ENCODE results near the gene LMTK3. TPM values are rescaled to one million over a fixed set of nuclear protein-coding genes. Genes with fewer than 3 reads are reported as not detected.
"Not testable (repeated sequence)": the region's sequence is repeated elsewhere in the genome, so short reads cannot be mapped to it uniquely, and the experiment has no call there.

Gene LMTK3
- total and polyA plus RNA-seq, 4 donors = 8.8 to 76.5 (median 38.3) TPM

- Histone ChIP-seq H3K4me3 (ENCODE audit: low read depth, low read length) (no peak overlapping the region), H3K4me1 (ENCODE audit: control insufficient read depth, insufficient read depth, low read length) (peaks cover 43% of the 10 kb centered on the region), H3K36me3 (ENCODE audit: control insufficient read depth, insufficient read depth, low read length) (peaks cover 34% of the 10 kb centered on the region), H3K27me3 (ENCODE audit: control insufficient read depth, insufficient read depth, low read length) (peaks cover 7% of the 10 kb centered on the region), H3K27ac (ENCODE audit: low read depth, low read length) (no peak overlapping the region), H3K9me3 (ENCODE audit: control insufficient read depth, insufficient read depth, low read length) (no peaks in the 10 kb centered on the region)
- DNase-seq (ENCODE audit: low read depth in 4 of 6, low spot score in 6 of 6) = no peak
- 12% methylated on average over 26 of the region's 50 CpGs for WGBS (ENCODE audit: insufficient coverage)
These were observed 20.4 kb downstream of the LMTK3 start for GRCh38 chr19:48490981-48491792.

- peak in 2 of 6 donors; percentile 56 to 67 for DNase-seq (ENCODE audit: low read depth in 4 of 6, low spot score in 6 of 6)
- peaks cover 43% of the 10 kb centered on the region for H3K4me1 ChIP-seq (ENCODE audit: control insufficient read depth, insufficient read depth, low read length)
- no peaks in the 10 kb centered on the region for H3K9me3 ChIP-seq (ENCODE audit: control insufficient read depth, insufficient read depth, low read length)
- H3K27me3 ChIP-seq (ENCODE audit: control insufficient read depth, insufficient read depth, low read length) = peaks cover 7% of the 10 kb centered on the region
- H3K4me3 ChIP-seq (ENCODE audit: low read depth, low read length) = no peak overlapping the region
- peaks cover 41% of the 10 kb centered on the region for H3K36me3 ChIP-seq (ENCODE audit: control insufficient read depth, insufficient read depth, low read length)
- 28% methylated on average over 16 of the region's 19 CpGs for WGBS (ENCODE audit: insufficient coverage)
- no peak overlapping the region for H3K27ac ChIP-seq (ENCODE audit: low read depth, low read length)
These were observed 21.9 kb downstream of the LMTK3 start for GRCh38 chr19:48489608-48490216.

DNA sequence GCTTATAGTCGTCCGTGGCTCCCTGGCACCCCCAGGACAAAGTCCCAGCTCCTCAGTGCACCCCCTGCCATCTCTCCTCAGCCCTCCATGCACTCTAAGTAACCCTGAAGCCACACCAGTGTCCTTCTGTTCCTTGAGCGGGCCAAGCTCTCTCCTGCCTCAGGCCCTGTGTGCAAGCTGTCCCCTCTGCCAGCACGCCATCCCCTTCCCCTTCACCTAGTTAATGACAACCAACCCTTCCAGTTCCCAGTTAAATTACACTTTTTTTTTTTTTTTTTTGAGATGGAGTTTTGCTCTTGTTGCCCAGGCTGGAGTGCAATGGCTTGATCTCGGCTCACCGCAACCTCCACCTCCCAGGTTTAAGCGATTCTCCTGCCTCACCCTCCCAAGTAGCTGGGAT is 23.2 kb downstream of the LMTK3 start:
- Histone ChIP-seq H3K36me3 (ENCODE audit: control insufficient read depth, insufficient read depth, low read length) (peaks cover 44% of the 10 kb centered on the region), H3K4me1 (ENCODE audit: control insufficient read depth, insufficient read depth, low read length) (peaks cover 37% of the 10 kb centered on the region)
- H3K27ac ChIP-seq (ENCODE audit: low read depth, low read length); H3K27me3 ChIP-seq (ENCODE audit: control insufficient read depth, insufficient read depth, low read length); DNase-seq (ENCODE audit: low read depth in 4 of 6, low spot score in 6 of 6); H3K9me3 ChIP-seq (ENCODE audit: control insufficient read depth, insufficient read depth, low read length); H3K4me3 ChIP-seq (ENCODE audit: low read depth, low read length): not testable (repeated sequence)
- 88% methylated on average over 3 of the region's 7 CpGs for WGBS (ENCODE audit: insufficient coverage)

DNA sequence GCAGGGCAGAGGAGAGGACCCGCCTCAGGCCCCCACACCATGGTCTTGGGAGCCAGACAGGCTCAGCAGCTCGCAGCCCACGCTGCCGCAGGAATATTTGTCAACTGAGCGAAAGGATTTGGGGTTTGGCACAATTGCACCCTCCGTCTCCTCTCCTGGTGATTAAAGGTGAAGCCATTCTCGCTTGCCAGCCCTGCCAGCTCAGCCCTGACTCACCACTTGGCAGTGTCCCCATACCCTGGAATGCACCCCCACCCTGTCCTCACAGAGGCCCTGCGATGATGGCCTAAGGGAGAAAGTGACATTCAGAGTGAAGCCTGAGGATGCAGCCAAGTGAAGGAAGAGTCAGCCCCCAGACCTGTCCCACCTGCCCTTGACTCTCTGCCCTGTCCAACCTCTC is 23.7 kb downstream of the LMTK3 start:
- no peak for DNase-seq (ENCODE audit: low read depth in 4 of 6, low spot score in 6 of 6)
- WGBS (ENCODE audit: insufficient coverage) = 89% methylated on average over 5 of the region's 8 CpGs

GRCh38 chr19:48487544-48487943 is 24.1 kb downstream of the LMTK3 start:
- peaks cover 29% of the 10 kb centered on the region for H3K4me1 ChIP-seq (ENCODE audit: control insufficient read depth, insufficient read depth, low read length)
- no peak overlapping the region for H3K27ac ChIP-seq (ENCODE audit: low read depth, low read length)
- no peaks in the 10 kb centered on the region for H3K9me3 ChIP-seq (ENCODE audit: control insufficient read depth, insufficient read depth, low read length)
- H3K36me3 ChIP-seq (ENCODE audit: control insufficient read depth, insufficient read depth, low read length) = peaks cover 45% of the 10 kb centered on the region
- no peak overlapping the region for H3K4me3 ChIP-seq (ENCODE audit: low read depth, low read length)
- peaks cover 7% of the 10 kb centered on the region for H3K27me3 ChIP-seq (ENCODE audit: control insufficient read depth, insufficient read depth, low read length)
- no peak for DNase-seq (ENCODE audit: low read depth in 4 of 6, low spot score in 6 of 6)
- 82% methylated on average over 6 of the region's 6 CpGs for WGBS (ENCODE audit: insufficient coverage)

More for the DNA sequence above, 23.7 kb downstream of the LMTK3 start:
- Histone ChIP-seq H3K4me1 (ENCODE audit: control insufficient read depth, insufficient read depth, low read length) (peaks cover 33% of the 10 kb centered on the region), H3K36me3 (ENCODE audit: control insufficient read depth, insufficient read depth, low read length) (peaks cover 44% of the 10 kb centered on the region), H3K9me3 (ENCODE audit: control insufficient read depth, insufficient read depth, low read length) (no peaks in the 10 kb centered on the region), H3K4me3 (ENCODE audit: low read depth, low read length) (no peak overlapping the region), H3K27me3 (ENCODE audit: control insufficient read depth, insufficient read depth, low read length) (peaks cover 7% of the 10 kb centered on the region), H3K27ac (ENCODE audit: low read depth, low read length) (no peak overlapping the region)

GRCh38 chr19:48486706-48487105 is 24.9 kb downstream of the LMTK3 start:
- H3K27ac ChIP-seq (ENCODE audit: low read depth, low read length); H3K9me3 ChIP-seq (ENCODE audit: control insufficient read depth, insufficient read depth, low read length); H3K4me3 ChIP-seq (ENCODE audit: low read depth, low read length); H3K27me3 ChIP-seq (ENCODE audit: control insufficient read depth, insufficient read depth, low read length); DNase-seq (ENCODE audit: low read depth in 4 of 6, low spot score in 6 of 6): not testable (repeated sequence)
- WGBS (ENCODE audit: insufficient coverage) = 80% methylated on average over 1 of the region's 10 CpGs
- H3K4me1 ChIP-seq (ENCODE audit: control insufficient read depth, insufficient read depth, low read length) = peaks cover 23% of the 10 kb centered on the region
- H3K36me3 ChIP-seq (ENCODE audit: control insufficient read depth, insufficient read depth, low read length) = peaks cover 47% of the 10 kb centered on the region

- peaks cover 40% of the 10 kb centered on the region for H3K36me3 ChIP-seq (ENCODE audit: control insufficient read depth, insufficient read depth, low read length)
- H3K27ac ChIP-seq (ENCODE audit: low read depth, low read length) = no peak overlapping the region
- 70% methylated on average over 26 of the region's 37 CpGs for WGBS (ENCODE audit: insufficient coverage)
- no peak overlapping the region for H3K4me3 ChIP-seq (ENCODE audit: low read depth, low read length)
- no peaks in the 10 kb centered on the region for H3K27me3 ChIP-seq (ENCODE audit: control insufficient read depth, insufficient read depth, low read length)
- DNase-seq (ENCODE audit: low read depth in 4 of 6, low spot score in 6 of 6) = no peak
- H3K9me3 ChIP-seq (ENCODE audit: control insufficient read depth, insufficient read depth, low read length) = no peaks in the 10 kb centered on the region
- H3K4me1 ChIP-seq (ENCODE audit: control insufficient read depth, insufficient read depth, low read length) = peaks cover 24% of the 10 kb centered on the region
These were observed 26.6 kb downstream of the LMTK3 start for GRCh38 chr19:48484931-48485612.

DNA sequence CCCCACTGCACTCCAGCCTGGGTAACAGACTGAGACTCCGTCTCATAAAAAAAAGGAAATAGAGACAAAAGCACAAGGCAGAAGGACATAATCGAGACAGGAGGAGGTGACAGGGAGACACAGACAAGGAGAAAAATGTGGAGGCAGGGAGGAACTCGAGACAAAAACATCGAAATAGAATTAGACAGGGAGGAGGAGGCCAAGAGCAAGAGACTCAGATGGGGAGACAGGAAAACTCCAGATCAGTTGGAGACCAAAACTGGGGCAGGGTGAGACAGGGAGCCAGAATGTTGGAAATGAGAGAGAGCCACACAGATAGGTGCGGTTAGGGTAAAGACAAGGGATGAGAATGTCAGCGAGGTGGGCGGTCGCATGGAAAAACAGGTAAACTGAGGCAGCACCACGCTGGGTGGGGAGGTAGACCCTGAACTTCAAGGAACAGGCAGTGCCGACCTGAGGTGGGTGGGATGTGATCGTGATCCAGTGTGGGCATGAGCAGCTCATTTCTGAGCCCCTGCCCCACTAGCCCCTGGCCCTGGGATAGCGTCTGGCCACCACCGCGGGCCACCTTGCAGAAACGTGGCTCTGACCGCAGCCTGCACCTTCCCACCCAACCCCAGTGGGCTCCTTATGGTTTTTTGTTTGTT is 27.3 kb downstream of the LMTK3 start:
- WGBS (ENCODE audit: insufficient coverage) = 86% methylated on average over 11 of the region's 16 CpGs

DNA sequence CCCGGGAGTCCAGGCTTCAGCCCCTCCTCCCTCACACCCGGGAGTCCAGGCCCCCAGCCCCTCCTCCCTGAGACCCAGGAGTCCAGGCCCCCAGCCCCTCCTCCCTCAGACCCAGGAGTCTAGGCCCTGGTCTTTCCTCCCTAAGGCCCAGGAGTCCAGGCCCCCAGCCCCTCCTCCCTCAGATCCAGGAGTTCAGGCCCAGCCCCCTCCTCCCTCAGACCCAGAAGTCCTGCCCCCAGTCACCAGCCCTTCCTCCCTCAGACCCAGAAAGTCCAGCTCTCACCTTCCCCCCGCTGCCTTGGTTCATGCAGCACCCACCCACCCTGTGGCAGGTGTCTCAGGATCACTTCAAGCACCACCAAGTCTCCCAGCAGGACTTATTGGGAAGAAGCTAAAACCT is 28.3 kb downstream of the LMTK3 start:
- H3K9me3 ChIP-seq (ENCODE audit: control insufficient read depth, insufficient read depth, low read length) = no peaks in the 10 kb centered on the region
- H3K27ac ChIP-seq (ENCODE audit: low read depth, low read length) = no peak overlapping the region
- peaks cover 23% of the 10 kb centered on the region for H3K4me1 ChIP-seq (ENCODE audit: control insufficient read depth, insufficient read depth, low read length)
- no peak overlapping the region for H3K4me3 ChIP-seq (ENCODE audit: low read depth, low read length)
- no peak for DNase-seq (ENCODE audit: low read depth in 4 of 6, low spot score in 6 of 6)
- no peaks in the 10 kb centered on the region for H3K27me3 ChIP-seq (ENCODE audit: control insufficient read depth, insufficient read depth, low read length)
- peaks cover 43% of the 10 kb centered on the region for H3K36me3 ChIP-seq (ENCODE audit: control insufficient read depth, insufficient read depth, low read length)
- 38% methylated on average over 3 of the region's 3 CpGs for WGBS (ENCODE audit: insufficient coverage)

More for the DNA sequence above, 27.3 kb downstream of the LMTK3 start:
- H3K27me3 ChIP-seq (ENCODE audit: control insufficient read depth, insufficient read depth, low read length) = no peaks in the 10 kb centered on the region
- peaks cover 23% of the 10 kb centered on the region for H3K4me1 ChIP-seq (ENCODE audit: control insufficient read depth, insufficient read depth, low read length)
- H3K27ac ChIP-seq (ENCODE audit: low read depth, low read length) = no peak overlapping the region
- no peak for DNase-seq (ENCODE audit: low read depth in 4 of 6, low spot score in 6 of 6)
- H3K4me3 ChIP-seq (ENCODE audit: low read depth, low read length) = no peak overlapping the region
- H3K9me3 ChIP-seq (ENCODE audit: control insufficient read depth, insufficient read depth, low read length) = no peaks in the 10 kb centered on the region
- peaks cover 39% of the 10 kb centered on the region for H3K36me3 ChIP-seq (ENCODE audit: control insufficient read depth, insufficient read depth, low read length)

All from spinal cord (tissue), 10 donors.